Bladder microvascular endothelial cell (primary cell): Measurements from ENCODE around the gene GJD2. TPM values are rescaled to one million over a fixed set of nuclear protein-coding genes. Genes with fewer than 3 reads are reported as not detected.

ENCODE experiments used
- total RNA-seq: library from RNA; depleted of rRNA; stranded (reverse); fragments of >200 nt; gene quantifications from 2 replicates; pipeline ENCODE4 v1.2.3, GENCODE V29; 2014

The GJD2 gene
- not detected in 2 replicates for total RNA-seq

GRCh38 chr15:34754674-34755418, at the start of gene GJD2:
Gene GJD2 (minus strand): TSS chr15:34754998. CDS start chr15:34754488, 510 bp downstream.

DNA sequence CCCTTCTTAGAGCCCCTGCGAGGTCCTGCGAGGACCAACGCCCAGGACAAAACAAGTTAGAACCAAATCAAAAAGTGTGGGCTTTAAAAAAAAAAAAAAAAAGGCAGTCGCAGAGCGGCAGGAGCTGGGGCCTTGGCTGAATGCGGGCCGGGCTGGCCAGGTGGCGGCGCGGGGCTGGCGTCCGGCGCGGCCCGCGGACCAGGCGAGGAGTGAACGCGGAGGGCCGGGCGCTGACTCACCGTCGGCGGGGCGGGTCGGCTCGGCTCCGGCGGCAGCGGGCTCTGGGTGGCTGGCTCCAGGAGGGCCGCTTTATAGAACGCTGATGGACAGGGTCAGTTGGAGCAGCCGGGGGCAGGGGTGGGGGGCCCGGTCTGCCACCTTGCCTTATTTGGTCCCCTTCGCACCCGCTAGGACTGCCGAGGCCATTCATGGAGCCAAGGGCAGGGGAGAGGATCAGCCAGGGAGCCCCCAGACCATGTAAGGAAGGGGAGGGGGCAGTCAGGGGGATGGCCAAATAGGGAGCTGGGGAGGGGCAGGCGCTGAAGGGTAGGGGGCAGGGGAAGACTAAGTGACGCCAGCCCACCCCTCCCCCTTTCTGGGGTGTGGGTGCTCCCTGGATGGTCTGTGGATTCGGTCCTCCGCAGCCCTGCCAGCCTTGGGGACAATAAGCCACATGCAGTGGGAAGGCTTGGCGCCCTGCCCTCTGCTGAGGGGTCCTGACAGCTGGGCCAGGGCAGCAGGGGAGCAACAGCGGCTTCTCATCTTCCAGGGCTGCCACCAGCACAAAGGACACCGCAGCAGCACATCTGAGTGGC, 40.7 kb upstream of the GJD2 start, which contains the start of gene ACTC1:
TSS of gene ACTC1 (minus strand) at position 283 of the 815 bp plus-strand sequence. CDS start 741 bp downstream, outside the sequence.

Other genes with a start within 250 kb of the GJD2 start
- 5.5 and 7.4 TPM in 2 replicates for gene GOLGA8B, start 171.3 kb downstream of the GJD2 start, total RNA-seq
- 0.49 TPM in 1 of 2 replicates, not detected in the other for gene ACTC1, start 40.6 kb upstream of the GJD2 start, total RNA-seq
- gene AQR, start 214.7 kb upstream of the GJD2 start, total RNA-seq: 13.0 and 29.9 TPM in 2 replicates
- 14.7 and 38.3 TPM in 2 replicates for gene ZNF770, start 233.3 kb upstream of the GJD2 start, total RNA-seq